Dermis blood vessel endothelial cell (primary cell): ENCODE results near the gene CEP20. TPM values are rescaled to one million over a fixed set of nuclear protein-coding genes. Genes with fewer than 3 reads are reported as not detected.

Source experiments
- DNase-seq: peaks from one replicate; pipeline ENCODE4 v3.0.0; 2010
- total RNA-seq: library from RNA; depleted of rRNA; stranded (reverse); fragments of >200 nt; gene quantifications from 2 replicates; pipeline ENCODE4 v1.2.3, GENCODE V29; 2014

CEP20 gene
- total RNA-seq, 1 donor from 2014 or later, result 20.4 TPM

GRCh38 chr16:15897834-15898254, 9.4 kb upstream of the CEP20 start:
- no peak for DNase-seq

- DNase-seq, result no peak
Observed at GRCh38 chr16:15897121-15897780, 8.8 kb upstream of the CEP20 start.

- DNase-seq, result no peak
Observed at GRCh38 chr16:15894571-15895374, 6.4 kb upstream of the CEP20 start.

GRCh38 chr16:15891508-15891907, 3.1 kb upstream of the CEP20 start:
- DNase-seq, result no peak

- DNase-seq, result no peak
Observed at GRCh38 chr16:15887283-15887682, 1.1 kb downstream of the CEP20 start.

GRCh38 chr16:15886078-15886477, 2.3 kb downstream of the CEP20 start:
- no peak for DNase-seq

- DNase-seq, result no peak
Observed at GRCh38 chr16:15885560-15886001, 2.8 kb downstream of the CEP20 start.

- DNase-seq, result no peak
Observed at GRCh38 chr16:15882563-15882962, 5.8 kb downstream of the CEP20 start.

GRCh38 chr16:15881794-15882379, 6.5 kb downstream of the CEP20 start:
- DNase-seq, result no peak

- no peak for DNase-seq
Observed at GRCh38 chr16:15880434-15881308, 7.7 kb downstream of the CEP20 start.

- peak; percentile 51 for DNase-seq
Observed at GRCh38 chr16:15879255-15879811, 9.1 kb downstream of the CEP20 start.

- no peak for DNase-seq
Observed at GRCh38 chr16:15876503-15876902, 11.9 kb downstream of the CEP20 start.

- DNase-seq, result peak; percentile 90
Observed at GRCh38 chr16:15874745-15875314, 13.6 kb downstream of the CEP20 start.

- DNase-seq, result no peak
Observed at GRCh38 chr16:15873737-15874136, 14.7 kb downstream of the CEP20 start.

- DNase-seq, result no peak
Observed at GRCh38 chr16:15873301-15873700, 15.1 kb downstream of the CEP20 start.

GRCh38 chr16:15870011-15870410, 18.4 kb downstream of the CEP20 start:
- no peak for DNase-seq

- DNase-seq, result no peak
Observed at GRCh38 chr16:15866451-15866850, 22.0 kb downstream of the CEP20 start.

- DNase-seq, result no peak
Observed at GRCh38 chr16:15865742-15866141, 22.7 kb downstream of the CEP20 start.

- DNase-seq, result no peak
Observed at GRCh38 chr16:15864939-15865338, 23.5 kb downstream of the CEP20 start.

GRCh38 chr16:15861996-15862395, 26.4 kb downstream of the CEP20 start:
- no peak for DNase-seq

- no peak for DNase-seq
Observed at GRCh38 chr16:15858921-15859668, 29.3 kb downstream of the CEP20 start.
